HG03280 (cell line): ENCODE measurements around the gene PLCG2.
A peak's percentile ranks its signal among the peaks of the same experiment; 100 is the strongest.

Source experiments
- ATAC-seq: cut with Tn5 transposase; IDR thresholded peaks from one replicate; pipeline ENCODE4 v1.9.1; 2021; ENCODE audit warnings: mild to moderate bottlenecking, moderate library complexity; ENCODE audit not compliant: unreplicated experiment

The PLCG2 gene

GRCh38 chr16:81814751-81815428 lies 35.8 kb downstream of the PLCG2 start:
- no peak for ATAC-seq

GRCh38 chr16:81815429-81815766 lies 36.3 kb downstream of the PLCG2 start:
- no peak for ATAC-seq

GRCh38 chr16:81816351-81816750 lies 37.3 kb downstream of the PLCG2 start:
- ATAC-seq = no peak

- ATAC-seq = no peak
Measured at GRCh38 chr16:81816793-81817210, 37.7 kb downstream of the PLCG2 start.

GRCh38 chr16:81817296-81817695 lies 38.2 kb downstream of the PLCG2 start:
- peak; percentile 39 for ATAC-seq

GRCh38 chr16:81817789-81818567 lies 38.9 kb downstream of the PLCG2 start:
- ATAC-seq = peak; percentile 24

GRCh38 chr16:81818568-81818896 lies 39.4 kb downstream of the PLCG2 start:
- no peak for ATAC-seq

- ATAC-seq = no peak
Measured at GRCh38 chr16:81818905-81819304, 39.8 kb downstream of the PLCG2 start.

GRCh38 chr16:81821436-81822128 lies 42.5 kb downstream of the PLCG2 start:
- ATAC-seq = peak; percentile 39

- ATAC-seq = peak; percentile 43
Measured at GRCh38 chr16:81823111-81823510, 44.0 kb downstream of the PLCG2 start.

GRCh38 chr16:81823734-81824133 lies 44.6 kb downstream of the PLCG2 start:
- no peak for ATAC-seq

- no peak for ATAC-seq
Measured at GRCh38 chr16:81826523-81826922, 47.4 kb downstream of the PLCG2 start.

GRCh38 chr16:81830845-81831540 lies 51.9 kb downstream of the PLCG2 start:
- ATAC-seq = peak; percentile 13

GRCh38 chr16:81831722-81832126 lies 52.6 kb downstream of the PLCG2 start:
- peak; percentile 60 for ATAC-seq

GRCh38 chr16:81832801-81833547 lies 53.9 kb downstream of the PLCG2 start:
- no peak for ATAC-seq

- ATAC-seq = no peak
Measured at GRCh38 chr16:81833751-81834150, 54.7 kb downstream of the PLCG2 start.

- no peak for ATAC-seq
Measured at GRCh38 chr16:81834868-81835267, 55.8 kb downstream of the PLCG2 start.

- ATAC-seq = peak; percentile 70
Measured at GRCh38 chr16:81836279-81837054, 57.4 kb downstream of the PLCG2 start.

GRCh38 chr16:81837312-81837751 lies 58.2 kb downstream of the PLCG2 start:
- ATAC-seq = peak; percentile 5

GRCh38 chr16:81838794-81839193 lies 59.7 kb downstream of the PLCG2 start:
- peak; percentile 36 for ATAC-seq
